Brain microvascular endothelial cell (primary cell): ENCODE results near the gene ACAT2.
"Not testable (repeated sequence)": the region's sequence is repeated elsewhere in the genome, so short reads cannot be mapped to it uniquely, and the experiment has no call there.

Source experiments
- DNase-seq: peaks from one replicate; pipeline ENCODE4 v3.0.0-alpha.2; 2020
- H3K27ac ChIP-seq: fragments of 250-450 bp; sonication (Bioruptor Pico); 2 replicates; pipeline ENCODE4 v1.5.1; 2020; ENCODE audit warnings: mild to moderate bottlenecking, moderate library complexity
- H3K27me3 ChIP-seq: fragments of 250-450 bp; sonication (Bioruptor Pico); replicated peaks from 2 replicates; pipeline ENCODE4 v1.5.1; 2020; ENCODE audit warnings: mild to moderate bottlenecking
- H3K36me3 ChIP-seq: fragments of 250-450 bp; sonication (Bioruptor Pico); replicated peaks from 2 replicates; pipeline ENCODE4 v1.5.1; 2020; ENCODE audit warnings: mild to moderate bottlenecking
- H3K4me3 ChIP-seq: 2 replicates; pipeline ENCODE4 v1.5.1; 2011; ENCODE audit warnings: low read depth, mild to moderate bottlenecking, control low read depth, low read length, moderate library complexity
- in situ Hi-C: cut with HindIII; loops from 2 replicates; pipeline ENCODE4 v1.10.0; 2017; ENCODE audit warnings: low sequenced_read_pairs, low pct_ligation_motif_present
- TF ChIP-seq, protein P1 (sequence below): IDR thresholded peaks from 2 replicates; pipeline ENCODE4 v1.5.1; 2011; ENCODE audit warnings: low read depth, mild to moderate bottlenecking, moderate library complexity, low read length, control low read depth, inconsistent platforms; ENCODE audit errors: missing control alignments

Gene ACAT2

DNA sequence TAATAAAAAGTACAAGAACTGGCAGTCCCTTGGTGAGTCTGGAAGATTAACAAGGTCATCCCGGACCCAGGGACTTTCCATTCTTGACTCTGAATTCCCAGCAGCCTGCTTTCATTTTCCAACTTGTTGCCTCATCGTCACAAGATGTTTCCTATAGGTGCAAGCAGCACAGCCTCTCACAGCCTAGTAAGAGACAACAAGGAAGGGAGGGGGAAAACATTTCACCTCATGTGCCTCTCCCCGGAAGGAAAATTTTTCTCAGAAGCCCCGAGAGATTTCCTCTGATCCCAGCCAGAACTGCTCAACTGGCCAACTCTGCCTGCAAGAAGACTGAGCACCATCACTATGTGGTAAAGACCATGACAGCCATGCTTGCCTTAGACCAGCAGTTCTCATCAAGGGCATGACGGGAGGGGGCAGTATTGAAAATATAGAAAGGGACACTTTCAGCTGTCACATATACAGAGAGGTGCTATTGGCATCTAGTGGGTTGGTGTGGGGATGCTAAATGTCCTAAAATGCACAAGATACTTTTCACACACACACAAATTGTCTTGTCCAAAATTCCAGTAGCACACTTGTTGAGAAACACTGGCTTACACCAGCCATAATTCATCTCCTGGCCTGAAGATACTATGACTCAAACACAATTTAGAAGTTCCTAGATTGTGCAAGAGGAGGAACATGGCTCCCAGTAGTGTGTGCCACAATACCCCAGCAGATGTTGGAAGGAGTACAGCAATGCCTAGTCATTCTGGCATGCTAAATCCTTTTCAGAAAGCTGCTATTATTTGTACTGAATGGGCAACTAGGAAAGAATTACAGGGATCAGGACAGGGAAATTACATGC, 45.4 kb upstream of the ACAT2 start:
- TF ChIP-seq, protein P1, sequence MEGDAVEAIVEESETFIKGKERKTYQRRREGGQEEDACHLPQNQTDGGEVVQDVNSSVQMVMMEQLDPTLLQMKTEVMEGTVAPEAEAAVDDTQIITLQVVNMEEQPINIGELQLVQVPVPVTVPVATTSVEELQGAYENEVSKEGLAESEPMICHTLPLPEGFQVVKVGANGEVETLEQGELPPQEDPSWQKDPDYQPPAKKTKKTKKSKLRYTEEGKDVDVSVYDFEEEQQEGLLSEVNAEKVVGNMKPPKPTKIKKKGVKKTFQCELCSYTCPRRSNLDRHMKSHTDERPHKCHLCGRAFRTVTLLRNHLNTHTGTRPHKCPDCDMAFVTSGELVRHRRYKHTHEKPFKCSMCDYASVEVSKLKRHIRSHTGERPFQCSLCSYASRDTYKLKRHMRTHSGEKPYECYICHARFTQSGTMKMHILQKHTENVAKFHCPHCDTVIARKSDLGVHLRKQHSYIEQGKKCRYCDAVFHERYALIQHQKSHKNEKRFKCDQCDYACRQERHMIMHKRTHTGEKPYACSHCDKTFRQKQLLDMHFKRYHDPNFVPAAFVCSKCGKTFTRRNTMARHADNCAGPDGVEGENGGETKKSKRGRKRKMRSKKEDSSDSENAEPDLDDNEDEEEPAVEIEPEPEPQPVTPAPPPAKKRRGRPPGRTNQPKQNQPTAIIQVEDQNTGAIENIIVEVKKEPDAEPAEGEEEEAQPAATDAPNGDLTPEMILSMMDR: no peak

DNA sequence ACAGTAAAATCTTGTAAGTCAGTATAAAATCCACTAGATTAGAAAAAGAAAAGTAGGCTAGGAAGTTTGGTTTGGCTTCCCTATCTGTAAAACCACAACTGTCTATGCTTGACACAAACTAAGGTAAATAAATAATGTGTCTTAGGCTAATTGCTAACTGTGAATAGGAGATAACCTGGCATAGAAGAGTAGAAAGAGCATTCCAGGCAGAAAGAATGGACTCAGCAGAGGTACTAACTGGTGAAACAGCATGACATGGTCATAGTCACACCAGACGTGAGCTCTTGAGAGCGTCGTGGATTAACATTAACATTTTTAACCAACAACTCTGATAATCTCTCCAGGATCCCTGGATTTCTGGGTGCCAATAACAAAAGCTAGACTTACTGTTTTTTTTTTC, 43.2 kb upstream of the ACAT2 start:
- H3K4me3 ChIP-seq: no peak overlapping the region
- H3K27me3 ChIP-seq: no peaks in the 10 kb centered on the region
- TF ChIP-seq, protein P1: no peak
- no peaks in the 10 kb centered on the region for H3K36me3 ChIP-seq
- H3K27ac ChIP-seq: no peak overlapping the region
- DNase-seq: no peak
- in situ Hi-C loops: no loop called here

More for the DNA sequence above, 45.4 kb upstream of the ACAT2 start:
- in situ Hi-C loops: no loop called here
- Histone ChIP-seq H3K27ac (peak overlapping the region; percentile 72), H3K27me3 (no peaks in the 10 kb centered on the region), H3K36me3 (no peaks in the 10 kb centered on the region), H3K4me3 (no peak overlapping the region)
- peak; percentile 65 for DNase-seq

DNA sequence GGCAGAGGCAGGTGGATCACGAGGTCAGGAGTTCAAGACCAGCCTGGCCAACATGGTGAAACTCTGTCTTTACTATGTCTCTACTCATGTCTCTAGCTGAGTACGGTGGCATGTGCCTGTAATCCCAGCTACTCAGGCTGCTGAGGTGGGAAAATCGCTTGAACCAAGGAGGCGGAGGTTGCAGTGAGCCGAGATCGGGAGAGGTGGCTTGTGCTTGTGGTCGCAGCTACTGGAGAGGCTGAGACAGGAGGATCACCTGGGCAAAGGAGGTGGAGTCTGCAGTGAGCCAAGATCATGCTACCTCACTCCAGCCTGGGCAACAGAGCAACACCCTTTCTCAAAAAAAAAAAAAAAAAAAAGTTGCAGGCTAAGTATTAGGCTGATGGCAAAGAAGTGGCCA, 42.6 kb upstream of the ACAT2 start:
- Histone ChIP-seq H3K4me3 (no peak overlapping the region), H3K27ac (no peak overlapping the region), H3K36me3 (no peaks in the 10 kb centered on the region), H3K27me3 (no peaks in the 10 kb centered on the region)
- in situ Hi-C loops: no loop called here
- TF ChIP-seq, protein P1: no peak
- DNase-seq: no peak

DNA sequence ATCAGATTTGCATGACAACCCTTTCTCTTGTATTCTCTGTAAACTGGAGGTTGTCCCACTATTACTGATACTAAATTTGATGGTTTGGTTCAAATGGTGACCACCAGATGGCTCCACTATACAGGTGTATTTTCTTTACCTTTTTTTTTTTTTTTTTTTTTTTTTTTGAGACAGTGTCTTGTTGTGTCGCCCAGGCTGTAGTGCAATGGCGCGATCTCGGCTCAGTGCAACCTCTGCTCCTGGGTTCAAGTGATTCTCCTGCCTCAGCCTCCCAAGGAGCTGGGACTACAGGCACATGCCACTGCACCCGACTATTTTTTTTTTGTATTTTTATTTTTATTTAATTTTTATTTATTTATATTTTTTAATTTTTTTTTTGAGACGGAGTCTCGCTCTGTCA, 41.1 kb upstream of the ACAT2 start:
- DNase-seq: no peak
- no peak overlapping the region for H3K27ac ChIP-seq
- TF ChIP-seq, protein P1: peak; percentile 47
- no peaks in the 10 kb centered on the region for H3K36me3 ChIP-seq
- in situ Hi-C loops: no loop called here
- no peak overlapping the region for H3K4me3 ChIP-seq
- H3K27me3 ChIP-seq: no peaks in the 10 kb centered on the region

DNA sequence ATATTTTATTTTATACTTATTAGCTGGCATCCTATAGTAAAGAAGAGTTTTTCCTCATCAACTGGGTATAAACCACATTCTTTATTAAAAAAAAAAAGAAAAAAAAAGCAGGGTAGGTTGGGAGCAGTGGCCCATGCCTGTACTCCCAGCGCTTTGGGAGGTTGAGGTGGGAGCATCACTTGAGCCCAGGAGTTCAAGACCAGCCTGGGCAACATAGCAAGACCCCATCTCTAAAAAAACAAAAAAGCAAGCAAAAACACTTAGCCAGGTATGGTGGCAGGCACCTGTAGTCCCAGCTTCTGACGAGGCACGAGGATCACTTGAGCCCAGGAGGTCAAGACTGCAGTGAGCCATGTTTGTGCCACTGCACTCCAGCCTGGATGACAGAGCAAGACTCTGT, 39.9 kb upstream of the ACAT2 start:
- H3K36me3 ChIP-seq, H3K27ac ChIP-seq, DNase-seq, in situ Hi-C loops, H3K27me3 ChIP-seq, H3K4me3 ChIP-seq: not testable (repeated sequence)

DNA sequence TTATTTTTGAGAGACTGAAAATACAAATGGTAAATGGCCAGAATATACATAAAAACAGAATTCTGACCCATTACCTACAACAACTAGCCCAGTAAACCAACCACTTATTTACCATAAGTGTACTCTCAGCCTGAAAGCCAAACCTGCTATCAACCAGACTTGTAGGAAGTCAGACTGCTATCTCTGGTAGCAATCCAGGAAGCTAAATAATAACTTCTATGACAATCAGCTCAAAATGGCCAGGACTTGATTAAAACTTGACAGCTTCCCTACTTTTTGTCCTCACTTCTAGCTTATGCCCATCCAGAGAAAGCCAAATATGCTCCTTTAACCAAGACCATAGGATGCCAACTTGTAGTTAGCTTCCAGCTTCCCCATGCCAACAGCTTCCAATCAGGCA, 39.2 kb upstream of the ACAT2 start:
- Histone ChIP-seq H3K27me3 (no peaks in the 10 kb centered on the region), H3K36me3 (peaks cover 3% of the 10 kb centered on the region), H3K4me3 (no peak overlapping the region), H3K27ac (no peak overlapping the region)
- DNase-seq: no peak
- in situ Hi-C loops: no loop called here
- TF ChIP-seq, protein P1: no peak
